ENCODE results near the gene AIRE. TPM values are rescaled to one million over a fixed set of nuclear protein-coding genes. Genes with fewer than 3 reads are reported as not detected.

The AIRE gene
- total RNA-seq, 1 donor from 2014 or later, result 0.13 TPM

- Mint-ChIP-seq H3K36me3 (no peaks in the 10 kb centered on the region), H3K27me3 (ENCODE audit: low read depth) (no peaks in the 10 kb centered on the region)
Observed at GRCh38 chr21:44261675-44262295, 23.9 kb upstream of the AIRE start, which contains the start of gene DNMT3L. Gene DNMT3L, minus strand, starts transcription at chr21:44261897. Its CDS starts 638 bp downstream, at chr21:44261259.

GRCh38 chr21:44262338-44263056 lies 23.2 kb upstream of the AIRE start:
- Mint-ChIP-seq H3K27me3 (ENCODE audit: low read depth) (no peaks in the 10 kb centered on the region), H3K9me3 (peaks cover 3% of the 10 kb centered on the region), H3K27ac (no peak overlapping the region), H3K4me1 (peaks cover 5% of the 10 kb centered on the region), H3K36me3 (no peaks in the 10 kb centered on the region), H3K4me3 (no peak overlapping the region)
- no peak for DNase-seq (ENCODE audit: low spot score in 2 of 2, unreplicated experiment in 2 of 2)
- TF ChIP-seq CTCF (IDR thresholded peaks at IDR 0.05; ENCODE audit: unreplicated experiment), result no peak

More at GRCh38 chr21:44261675-44262295, 23.9 kb upstream of the AIRE start, which contains the start of gene DNMT3L:
- no peak within 1 kb of the TSS for H3K4me3 Mint-ChIP-seq
- H3K9me3 Mint-ChIP-seq, result peaks cover 3% of the 10 kb centered on the region
- H3K4me1 Mint-ChIP-seq, result peaks cover 5% of the 10 kb centered on the region
- TF ChIP-seq CTCF (IDR thresholded peaks at IDR 0.05; ENCODE audit: unreplicated experiment), result no peak
- no peak for DNase-seq (ENCODE audit: low spot score in 2 of 2, unreplicated experiment in 2 of 2)
- H3K27ac Mint-ChIP-seq, result no peak within 1 kb of the TSS

DNA sequence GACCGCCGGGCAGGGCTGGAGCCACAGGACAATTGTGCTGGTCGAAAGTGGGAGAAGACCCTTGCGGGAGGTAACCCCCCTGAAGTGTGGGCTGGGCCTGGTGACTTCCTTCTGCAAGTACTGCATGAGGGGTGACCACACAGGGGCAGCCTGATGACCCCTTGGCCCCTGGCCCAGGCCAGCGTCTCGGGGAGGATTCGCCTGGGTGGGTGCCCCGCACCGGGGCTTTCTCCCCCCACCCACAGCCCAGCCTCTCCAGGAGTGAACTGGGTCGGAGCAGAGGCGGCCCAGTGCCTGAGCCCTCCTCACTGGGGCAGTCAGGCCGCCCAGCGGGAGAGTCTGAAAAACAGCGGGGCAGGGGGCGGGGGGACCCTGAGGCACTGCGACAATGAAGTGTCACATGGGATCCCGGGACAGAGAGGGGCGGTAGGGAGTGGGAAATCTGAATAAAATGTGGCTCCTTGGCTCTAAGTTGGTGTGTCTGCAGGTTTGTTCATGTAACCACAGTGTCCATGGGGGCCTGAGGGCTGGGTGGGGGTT lies 22.4 kb upstream of the AIRE start:
- no peaks in the 10 kb centered on the region for H3K36me3 Mint-ChIP-seq
- H3K27ac Mint-ChIP-seq, result peak overlapping the region; percentile 30
- H3K27me3 Mint-ChIP-seq (ENCODE audit: low read depth), result no peaks in the 10 kb centered on the region
- peaks cover 3% of the 10 kb centered on the region for H3K9me3 Mint-ChIP-seq
- no peak for TF ChIP-seq CTCF (IDR thresholded peaks at IDR 0.05; ENCODE audit: unreplicated experiment)
- peaks cover 5% of the 10 kb centered on the region for H3K4me1 Mint-ChIP-seq
- no peak overlapping the region for H3K4me3 Mint-ChIP-seq
- DNase-seq (ENCODE audit: low spot score in 2 of 2, unreplicated experiment in 2 of 2), result no peak

- Mint-ChIP-seq H3K27me3 (ENCODE audit: low read depth) (no peaks in the 10 kb centered on the region), H3K4me3 (no peak overlapping the region), H3K36me3 (no peaks in the 10 kb centered on the region), H3K27ac (peak overlapping the region; percentile 30), H3K4me1 (peaks cover 5% of the 10 kb centered on the region), H3K9me3 (peaks cover 3% of the 10 kb centered on the region)
- no peak for TF ChIP-seq CTCF (IDR thresholded peaks at IDR 0.05; ENCODE audit: unreplicated experiment)
- DNase-seq (ENCODE audit: low spot score in 2 of 2, unreplicated experiment in 2 of 2), result no peak
Observed at GRCh38 chr21:44263768-44264167, 21.9 kb upstream of the AIRE start.

- no peak for DNase-seq (ENCODE audit: low spot score in 2 of 2, unreplicated experiment in 2 of 2)
- no peaks in the 10 kb centered on the region for H3K9me3 Mint-ChIP-seq
- H3K27ac Mint-ChIP-seq, result no peak overlapping the region
- no peak overlapping the region for H3K4me3 Mint-ChIP-seq
- H3K4me1 Mint-ChIP-seq, result peaks cover 5% of the 10 kb centered on the region
- TF ChIP-seq CTCF (IDR thresholded peaks at IDR 0.05; ENCODE audit: unreplicated experiment), result no peak
- no peaks in the 10 kb centered on the region for H3K27me3 Mint-ChIP-seq (ENCODE audit: low read depth)
- no peaks in the 10 kb centered on the region for H3K36me3 Mint-ChIP-seq
Observed at GRCh38 chr21:44265734-44266270, 19.9 kb upstream of the AIRE start.

Data from mesothelial cell of epicardium (in vitro differentiated cells).